ENCODE data around the gene PTPRD. TPM values are rescaled to one million over a fixed set of nuclear protein-coding genes. Genes with fewer than 3 reads are reported as not detected.

PTPRD gene
- total RNA-seq, 2 experiments from 2014 or later = 0.03 TPM; not detected in 1

DNA sequence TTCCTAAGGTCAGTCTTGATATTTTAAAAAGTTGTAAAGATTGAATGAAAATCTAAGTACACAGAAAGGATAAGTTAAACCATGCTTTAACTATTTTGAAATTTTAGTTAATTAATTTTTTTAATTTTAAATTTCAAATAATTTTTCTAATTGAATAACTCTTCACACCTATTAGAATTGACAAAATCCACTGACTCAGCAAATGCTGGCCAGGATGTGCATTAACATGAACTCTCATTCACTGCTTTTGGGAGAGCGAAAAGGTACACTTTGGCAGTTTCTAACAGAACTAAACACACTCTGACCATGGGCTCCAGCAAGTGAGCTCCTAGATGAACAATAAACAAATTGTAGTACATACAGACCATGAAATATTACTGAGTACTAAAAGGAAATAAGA, 209.5 kb downstream of the PTPRD start:
- intact Hi-C loops (cut with micrococcal nuclease; ENCODE audit: unreplicated experiment) = no loop called here
- Histone ChIP-seq H2AFZ (ENCODE audit: low read length) (no peak overlapping the region), H3K9me2 (ENCODE audit: insufficient read depth, low read length) (no peaks in the 10 kb centered on the region), H3K9me3 (ENCODE audit: low read length) (no peaks in the 10 kb centered on the region), H3K4me1 (ENCODE audit: insufficient read depth, low read length, poor library complexity, severe bottlenecking) (no peaks in the 10 kb centered on the region), H3K4me3 (ENCODE audit: low read depth, low read length, poor library complexity, severe bottlenecking) (no peak overlapping the region), H4K20me1 (ENCODE audit: insufficient read depth, low read length) (no peaks in the 10 kb centered on the region), H3K79me2 (ENCODE audit: insufficient read depth, low read depth, low read length) (no peaks in the 10 kb centered on the region), H3K4me2 (ENCODE audit: low read length) (no peak overlapping the region), H3K36me3 (ENCODE audit: insufficient read depth, low read length) (no peaks in the 10 kb centered on the region), H3K27ac (ENCODE audit: low read depth, low read length, poor library complexity, severe bottlenecking) (no peak overlapping the region)
- CTCF ChIA-PET (ENCODE audit: unreplicated experiment) = no interaction called here
- no TSS peak for BruUV-seq (replicated peaks)
- POLR2A ChIA-PET = interaction anchor here (0.7 kb wide), 1 partner anchor 447 kb away, joined by 3 read pairs; no protein-coding TSS in a partner anchor
- TF ChIP-seq EZH2phosphoT487 (IDR thresholded peaks at IDR 0.05; ENCODE audit: borderline replicate concordance, low read depth, low read length) = no peak
- TF ChIP-seq, protein P1, sequence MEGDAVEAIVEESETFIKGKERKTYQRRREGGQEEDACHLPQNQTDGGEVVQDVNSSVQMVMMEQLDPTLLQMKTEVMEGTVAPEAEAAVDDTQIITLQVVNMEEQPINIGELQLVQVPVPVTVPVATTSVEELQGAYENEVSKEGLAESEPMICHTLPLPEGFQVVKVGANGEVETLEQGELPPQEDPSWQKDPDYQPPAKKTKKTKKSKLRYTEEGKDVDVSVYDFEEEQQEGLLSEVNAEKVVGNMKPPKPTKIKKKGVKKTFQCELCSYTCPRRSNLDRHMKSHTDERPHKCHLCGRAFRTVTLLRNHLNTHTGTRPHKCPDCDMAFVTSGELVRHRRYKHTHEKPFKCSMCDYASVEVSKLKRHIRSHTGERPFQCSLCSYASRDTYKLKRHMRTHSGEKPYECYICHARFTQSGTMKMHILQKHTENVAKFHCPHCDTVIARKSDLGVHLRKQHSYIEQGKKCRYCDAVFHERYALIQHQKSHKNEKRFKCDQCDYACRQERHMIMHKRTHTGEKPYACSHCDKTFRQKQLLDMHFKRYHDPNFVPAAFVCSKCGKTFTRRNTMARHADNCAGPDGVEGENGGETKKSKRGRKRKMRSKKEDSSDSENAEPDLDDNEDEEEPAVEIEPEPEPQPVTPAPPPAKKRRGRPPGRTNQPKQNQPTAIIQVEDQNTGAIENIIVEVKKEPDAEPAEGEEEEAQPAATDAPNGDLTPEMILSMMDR (conservative IDR thresholded peaks at IDR 0.05; ENCODE audit: low read length) = no peak
- DNase-seq (ENCODE audit: low spot score) = no peak

DNA sequence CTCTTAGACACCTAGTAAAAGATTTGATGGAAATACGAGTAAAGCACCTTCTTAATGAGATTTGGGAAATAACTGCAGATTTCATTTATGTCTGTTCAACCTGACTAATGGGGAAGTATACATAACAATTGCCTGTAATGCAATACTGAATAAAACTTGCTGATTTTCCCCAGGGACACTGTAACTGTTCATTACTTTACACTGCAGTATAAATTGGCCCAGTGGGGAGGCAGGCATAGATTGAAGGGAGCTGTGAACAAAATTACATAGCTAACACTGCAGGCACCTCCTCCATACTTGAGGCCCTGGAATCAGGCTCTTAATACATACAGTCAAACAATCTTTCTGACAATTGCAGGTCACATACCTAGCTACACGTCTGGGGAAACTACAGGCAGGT, 216.2 kb downstream of the PTPRD start:
- Histone ChIP-seq H3K27ac (ENCODE audit: low read depth, low read length, poor library complexity, severe bottlenecking) (no peak overlapping the region), H3K79me2 (ENCODE audit: insufficient read depth, low read depth, low read length) (no peaks in the 10 kb centered on the region), H3K4me3 (ENCODE audit: low read depth, low read length, poor library complexity, severe bottlenecking) (no peak overlapping the region), H3K9me3 (ENCODE audit: low read length) (no peaks in the 10 kb centered on the region), H2AFZ (ENCODE audit: low read length) (no peak overlapping the region), H3K4me1 (ENCODE audit: insufficient read depth, low read length, poor library complexity, severe bottlenecking) (no peaks in the 10 kb centered on the region), H3K4me2 (ENCODE audit: low read length) (no peak overlapping the region), H3K36me3 (ENCODE audit: insufficient read depth, low read length) (no peaks in the 10 kb centered on the region), H3K9me2 (ENCODE audit: insufficient read depth, low read length) (no peaks in the 10 kb centered on the region), H4K20me1 (ENCODE audit: insufficient read depth, low read length) (no peaks in the 10 kb centered on the region)
- TF ChIP-seq, protein P1 (conservative IDR thresholded peaks at IDR 0.05; ENCODE audit: low read length) = no peak
- CTCF ChIA-PET (ENCODE audit: unreplicated experiment) = no interaction called here
- intact Hi-C loops (cut with micrococcal nuclease; ENCODE audit: unreplicated experiment) = no loop called here
- no TSS peak for BruUV-seq (replicated peaks)
- POLR2A ChIA-PET = interaction anchor here (0.6 kb wide), 1 partner anchor 30 kb away, joined by 3 read pairs; no protein-coding TSS in a partner anchor
- DNase-seq (ENCODE audit: low spot score) = no peak

DNA sequence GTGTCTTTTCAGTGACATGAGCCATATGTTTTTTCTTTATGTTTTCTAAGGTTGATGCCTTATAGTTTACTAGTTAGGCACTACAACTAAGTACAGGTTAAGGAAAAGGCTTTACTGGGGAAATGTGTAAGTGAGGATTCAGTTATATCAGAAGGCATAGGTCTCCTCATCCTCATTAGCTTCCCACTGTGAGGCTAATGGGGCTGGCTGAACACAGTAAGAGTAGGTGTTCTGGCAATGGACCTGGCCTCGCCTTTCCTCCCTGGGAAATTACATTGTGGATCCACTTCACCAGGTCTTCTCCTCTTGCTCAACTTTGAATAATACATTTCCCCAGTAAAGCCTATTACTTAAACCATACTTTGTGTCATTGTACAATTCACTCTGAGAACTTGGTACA, 225.5 kb downstream of the PTPRD start:
- intact Hi-C loops (cut with micrococcal nuclease; ENCODE audit: unreplicated experiment) = no loop called here
- BruUV-seq (replicated peaks) = no TSS peak
- H3K36me3 ChIP-seq (ENCODE audit: insufficient read depth, low read length) = no peaks in the 10 kb centered on the region

More for the DNA sequence above, 225.5 kb downstream of the PTPRD start:
- no peak overlapping the region for H3K4me2 ChIP-seq (ENCODE audit: low read length)
- no peaks in the 10 kb centered on the region for H3K9me3 ChIP-seq (ENCODE audit: low read length)
- DNase-seq (ENCODE audit: low spot score) = no peak
- H2AFZ ChIP-seq (ENCODE audit: low read length) = no peak overlapping the region
- CTCF ChIA-PET (ENCODE audit: unreplicated experiment) = no interaction called here
- H3K27ac ChIP-seq (ENCODE audit: low read depth, low read length, poor library complexity, severe bottlenecking) = no peak overlapping the region
- no peaks in the 10 kb centered on the region for H3K9me2 ChIP-seq (ENCODE audit: insufficient read depth, low read length)
- POLR2A ChIA-PET = interaction anchor here (0.6 to 0.9 kb wide), 3 partner anchors 15 to 1054 kb away, joined by 3 to 7 read pairs (median 5); no protein-coding TSS in a partner anchor
- TF ChIP-seq, protein P1 (conservative IDR thresholded peaks at IDR 0.05; ENCODE audit: low read length) = no peak
- TF ChIP-seq EZH2phosphoT487 (IDR thresholded peaks at IDR 0.05; ENCODE audit: borderline replicate concordance, low read depth, low read length) = no peak
- H3K79me2 ChIP-seq (ENCODE audit: insufficient read depth, low read depth, low read length) = no peaks in the 10 kb centered on the region
- H3K4me1 ChIP-seq (ENCODE audit: insufficient read depth, low read length, poor library complexity, severe bottlenecking) = peaks cover 6% of the 10 kb centered on the region
- no peak overlapping the region for H3K4me3 ChIP-seq (ENCODE audit: low read depth, low read length, poor library complexity, severe bottlenecking)
- H4K20me1 ChIP-seq (ENCODE audit: insufficient read depth, low read length) = no peaks in the 10 kb centered on the region; the same call in 1 of the 2 replicates

Measured in OCI-LY7 (cell line).